ENCODE measurements around the gene OXTR. TPM values are rescaled to one million over a fixed set of nuclear protein-coding genes. Genes with fewer than 3 reads are reported as not detected.

The OXTR gene
- total RNA-seq, 1 donor from 2014 or later: 3.9 TPM

DNA sequence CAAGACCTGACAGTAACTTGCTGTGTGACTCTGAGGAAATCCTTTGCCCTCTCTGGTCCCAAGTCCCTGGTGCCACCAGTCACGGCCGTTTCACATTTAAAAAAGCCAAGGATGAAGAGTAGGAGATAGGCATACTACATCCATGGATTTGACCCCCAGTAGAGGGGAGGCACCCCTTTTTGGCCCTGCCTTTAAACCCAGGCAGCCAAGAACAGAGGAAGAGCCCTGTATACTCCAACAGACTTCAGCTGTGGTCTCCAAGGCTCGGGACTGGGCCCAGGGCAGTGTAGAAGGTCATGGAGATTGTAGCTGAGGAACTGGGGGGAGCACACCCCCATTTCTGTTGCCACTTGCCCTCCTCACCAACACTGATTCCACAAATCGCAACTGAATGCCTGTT, 32.1 kb downstream of the OXTR start:
- Mint-ChIP-seq H3K9me3 (no peaks in the 10 kb centered on the region), H3K27me3 (ENCODE audit: insufficient read depth, low read depth) (peaks cover 4% of the 10 kb centered on the region), H3K36me3 (no peaks in the 10 kb centered on the region), H3K27ac (no peak overlapping the region), H3K4me3 (no peak overlapping the region), H3K4me1 (peaks cover 28% of the 10 kb centered on the region)
- Histone ChIP-seq H3K79me2 (ENCODE audit: low read depth) (no peaks in the 10 kb centered on the region), H3K4me2 (no peak overlapping the region), H3K36me3 (no peaks in the 10 kb centered on the region), H3K27me3 (no peaks in the 10 kb centered on the region), H3F3A (ENCODE audit: low read depth) (no peaks in the 10 kb centered on the region), H3K4me3 (no peak overlapping the region), H3K27ac (no peak overlapping the region), H3K9ac (no peak overlapping the region), H3K9me3 (ENCODE audit: low read depth) (no peaks in the 10 kb centered on the region), H4K20me1 (ENCODE audit: low read depth) (no peaks in the 10 kb centered on the region), H3K4me1 (peaks cover 13% of the 10 kb centered on the region), H2AFZ (replicated peaks) (no peak overlapping the region)
- no peak for TF ChIP-seq EZH2 (IDR thresholded peaks at IDR 0.05)
- no peak for TF ChIP-seq EZH2phosphoT487 (IDR thresholded peaks at IDR 0.05)
- TF ChIP-seq, protein P1, sequence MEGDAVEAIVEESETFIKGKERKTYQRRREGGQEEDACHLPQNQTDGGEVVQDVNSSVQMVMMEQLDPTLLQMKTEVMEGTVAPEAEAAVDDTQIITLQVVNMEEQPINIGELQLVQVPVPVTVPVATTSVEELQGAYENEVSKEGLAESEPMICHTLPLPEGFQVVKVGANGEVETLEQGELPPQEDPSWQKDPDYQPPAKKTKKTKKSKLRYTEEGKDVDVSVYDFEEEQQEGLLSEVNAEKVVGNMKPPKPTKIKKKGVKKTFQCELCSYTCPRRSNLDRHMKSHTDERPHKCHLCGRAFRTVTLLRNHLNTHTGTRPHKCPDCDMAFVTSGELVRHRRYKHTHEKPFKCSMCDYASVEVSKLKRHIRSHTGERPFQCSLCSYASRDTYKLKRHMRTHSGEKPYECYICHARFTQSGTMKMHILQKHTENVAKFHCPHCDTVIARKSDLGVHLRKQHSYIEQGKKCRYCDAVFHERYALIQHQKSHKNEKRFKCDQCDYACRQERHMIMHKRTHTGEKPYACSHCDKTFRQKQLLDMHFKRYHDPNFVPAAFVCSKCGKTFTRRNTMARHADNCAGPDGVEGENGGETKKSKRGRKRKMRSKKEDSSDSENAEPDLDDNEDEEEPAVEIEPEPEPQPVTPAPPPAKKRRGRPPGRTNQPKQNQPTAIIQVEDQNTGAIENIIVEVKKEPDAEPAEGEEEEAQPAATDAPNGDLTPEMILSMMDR (IDR thresholded peaks at IDR 0.05): no peak
- DNase-seq (ENCODE audit: low spot score): no peak

DNA sequence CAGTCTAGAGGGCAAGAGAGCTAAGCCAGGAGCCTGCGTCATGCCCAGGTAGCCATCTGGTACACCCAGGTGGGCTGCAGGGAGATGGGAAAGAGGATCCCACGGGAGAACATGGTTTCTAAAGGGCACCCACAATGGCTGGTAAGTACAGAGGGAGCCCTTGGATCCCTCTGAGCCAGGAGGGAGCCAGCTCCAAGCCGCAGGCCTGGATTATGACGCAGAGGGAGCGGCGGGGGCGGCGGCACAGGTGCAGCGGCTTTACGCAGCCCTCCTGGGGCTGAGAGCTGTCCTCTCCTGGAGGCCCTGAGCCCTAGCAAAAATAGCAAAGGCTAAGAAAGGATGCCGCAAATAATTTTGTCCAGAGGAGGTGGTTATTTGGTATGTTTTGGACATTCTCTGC, 33.0 kb downstream of the OXTR start:
- H3K36me3 ChIP-seq: no peaks in the 10 kb centered on the region
- H2AFZ ChIP-seq (replicated peaks): no peak overlapping the region
- H3K4me3 ChIP-seq: no peak overlapping the region
- Mint-ChIP-seq H3K4me1 (peaks cover 20% of the 10 kb centered on the region), H3K27ac (no peak overlapping the region), H3K4me3 (no peak overlapping the region), H3K27me3 (ENCODE audit: insufficient read depth, low read depth) (peaks cover 7% of the 10 kb centered on the region), H3K36me3 (no peaks in the 10 kb centered on the region), H3K9me3 (no peaks in the 10 kb centered on the region)
- no peak for DNase-seq (ENCODE audit: low spot score)
- no peaks in the 10 kb centered on the region for H3K79me2 ChIP-seq (ENCODE audit: low read depth)
- H3K4me1 ChIP-seq: peaks cover 6% of the 10 kb centered on the region
- H3K4me2 ChIP-seq: no peak overlapping the region
- H3K9me3 ChIP-seq (ENCODE audit: low read depth): no peaks in the 10 kb centered on the region
- H4K20me1 ChIP-seq (ENCODE audit: low read depth): no peaks in the 10 kb centered on the region
- TF ChIP-seq, protein P1 (IDR thresholded peaks at IDR 0.05): no peak
- TF ChIP-seq EZH2phosphoT487 (IDR thresholded peaks at IDR 0.05) (no peak), EZH2 (IDR thresholded peaks at IDR 0.05) (no peak)
- H3K27ac ChIP-seq: no peak overlapping the region
- no peaks in the 10 kb centered on the region for H3F3A ChIP-seq (ENCODE audit: low read depth)
- H3K9ac ChIP-seq: no peak overlapping the region
- no peaks in the 10 kb centered on the region for H3K27me3 ChIP-seq

DNA sequence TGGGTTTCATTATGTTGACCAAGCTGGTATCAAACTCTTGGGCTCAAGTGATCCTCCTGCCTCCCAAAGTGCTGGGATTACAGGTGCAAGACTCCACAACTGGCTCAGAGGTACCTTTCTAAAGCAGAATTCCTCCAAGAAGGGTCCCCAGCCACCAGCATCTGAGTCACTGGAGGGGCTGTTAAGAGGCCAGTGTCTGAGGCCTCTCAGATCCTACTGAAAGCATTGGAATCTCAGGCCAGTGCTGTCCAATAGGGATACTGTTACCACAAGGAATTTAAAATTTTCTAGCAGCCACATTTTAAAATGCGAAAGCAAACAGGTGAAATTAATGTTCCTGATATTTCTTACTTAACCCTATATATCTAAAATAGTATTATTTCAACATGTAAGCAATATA, 34.5 kb downstream of the OXTR start:
- Histone ChIP-seq H3K4me2 (no peak overlapping the region), H3K4me3 (no peak overlapping the region), H3K4me1 (no peaks in the 10 kb centered on the region), H3K9me3 (ENCODE audit: low read depth) (no peaks in the 10 kb centered on the region), H3K27ac (no peak overlapping the region), H3K79me2 (ENCODE audit: low read depth) (no peaks in the 10 kb centered on the region), H3K27me3 (no peaks in the 10 kb centered on the region), H3K36me3 (no peaks in the 10 kb centered on the region), H3K9ac (no peak overlapping the region), H2AFZ (replicated peaks) (no peak overlapping the region), H3F3A (ENCODE audit: low read depth) (no peaks in the 10 kb centered on the region), H4K20me1 (ENCODE audit: low read depth) (no peaks in the 10 kb centered on the region)
- Mint-ChIP-seq H3K4me1 (peaks cover 11% of the 10 kb centered on the region), H3K27me3 (ENCODE audit: insufficient read depth, low read depth) (peaks cover 7% of the 10 kb centered on the region), H3K9me3 (no peaks in the 10 kb centered on the region), H3K27ac (no peak overlapping the region), H3K4me3 (no peak overlapping the region), H3K36me3 (no peaks in the 10 kb centered on the region)
- no peak for DNase-seq (ENCODE audit: low spot score)
- TF ChIP-seq, protein P1 (IDR thresholded peaks at IDR 0.05): no peak
- no peak for TF ChIP-seq EZH2 (IDR thresholded peaks at IDR 0.05)
- TF ChIP-seq EZH2phosphoT487 (IDR thresholded peaks at IDR 0.05): no peak

Measured in neural progenitor cell (in vitro differentiated cells).